GM12878 (cell line): ENCODE measurements around the gene NUAK1. TPM values are rescaled to one million over a fixed set of nuclear protein-coding genes. Genes with fewer than 3 reads are reported as not detected.

Source experiments
- E2F8 ChIP-seq: fragments of 450-650 bp; IDR thresholded peaks from 2 replicates; pipeline ENCODE4 v1.6.1; 2018; ENCODE audit warnings: mild to moderate bottlenecking, low read depth, moderate library complexity; ENCODE audit not compliant: partially characterized antibody
- JUNB ChIP-seq: IDR thresholded peaks from 2 replicates; pipeline ENCODE4 v1.6.1; 2016; ENCODE audit warnings: antibody characterized with exemption, mild to moderate bottlenecking
- KDM1A ChIP-seq: fragments of 200-600 bp; sonication (generic); IDR thresholded peaks from 2 replicates; pipeline ENCODE4 v1.6.1; 2016; ENCODE audit warnings: borderline replicate concordance
- MLLT1 ChIP-seq: fragments of 450-650 bp; IDR thresholded peaks from 2 replicates; pipeline ENCODE4 v1.6.1; 2016; ENCODE audit warnings: mild to moderate bottlenecking
- RELB ChIP-seq: fragments of 450-650 bp; IDR thresholded peaks from 2 replicates; pipeline ENCODE4 v1.6.1; 2017; ENCODE audit warnings: low read depth, mild to moderate bottlenecking, moderate library complexity
- SKIL ChIP-seq: fragments of 450-650 bp; IDR thresholded peaks from 2 replicates; pipeline ENCODE4 v1.6.1; 2017; ENCODE audit warnings: mild to moderate bottlenecking, low read depth, inconsistent platforms; ENCODE audit not compliant: poor library complexity, severe bottlenecking
- ZNF687 ChIP-seq: fragments of 450-650 bp; IDR thresholded peaks from 2 replicates; pipeline ENCODE4 v1.6.1; 2017; ENCODE audit warnings: mild to moderate bottlenecking, moderate library complexity
- ZSCAN29 ChIP-seq: fragments of 450-650 bp; IDR thresholded peaks from 2 replicates; pipeline ENCODE4 v1.6.1; 2017; ENCODE audit warnings: mild to moderate bottlenecking, moderate library complexity
- polyA plus RNA-seq, 11 experiments: library from polyadenylated mRNA; depleted of rRNA in 4 of 11; unstranded in 6 of 11; stranded (reverse) in 5 of 11; fragments of >200 nt; fragmentation: Nextera tagmentation in 4 of 11; fragmentation: Illumina TruSeq in 1 of 11; extraction: Ambion mirVana in 4 of 11; extraction: Trizol in 1 of 11; gene quantifications; 1 replicate in 1 of 11; 2 replicates in 10 of 11; pipeline versions ENCODE4 v1.2.1 to v1.2.3, GENCODE V29; 2011 to 2016; ENCODE audit warnings: inconsistent platforms in 2 of 11, missing spikeins in 2 of 11, low read depth in 1 of 11
- total RNA-seq, 4 experiments: library from RNA; depleted of rRNA in 3 of 4; stranded (reverse); fragments of >200 nt in 3 of 4; fragmentation: Illumina TruSeq in 1 of 4; extraction: Trizol in 1 of 4; gene quantifications; 2 replicates each; pipeline versions ENCODE4 v1.2.1 to v1.2.3, GENCODE V29; 2013 to 2021

Gene NUAK1
- total and polyA plus RNA-seq, 10 of the 15 experiments (the other 5 are each of a cell fraction or from before 2014, with no cell fraction given): 0.03 to 0.42 (median 0.08) TPM; not detected in 2

GRCh38 chr12:106046301-106046846 is 92.4 kb downstream of the NUAK1 start (continued):
- TF ChIP-seq E2F8: no peak
- no peak for TF ChIP-seq KDM1A
- no peak for TF ChIP-seq MLLT1
- no peak for TF ChIP-seq ZSCAN29
- TF ChIP-seq SKIL: no peak
- no peak for TF ChIP-seq RELB
- no peak for TF ChIP-seq JUNB
- no peak for TF ChIP-seq ZNF687
